NCI-H1694 (cell line): ENCODE data around the gene TXNRD1.
"Not testable (repeated sequence)": the region's sequence is repeated elsewhere in the genome, so short reads cannot be mapped to it uniquely, and the experiment has no call there.

Source experiments
- DNase-seq: peaks from one replicate; lab custom pipeline; 2025; lab: John Stamatoyannopoulos, UW

TXNRD1 gene

DNA sequence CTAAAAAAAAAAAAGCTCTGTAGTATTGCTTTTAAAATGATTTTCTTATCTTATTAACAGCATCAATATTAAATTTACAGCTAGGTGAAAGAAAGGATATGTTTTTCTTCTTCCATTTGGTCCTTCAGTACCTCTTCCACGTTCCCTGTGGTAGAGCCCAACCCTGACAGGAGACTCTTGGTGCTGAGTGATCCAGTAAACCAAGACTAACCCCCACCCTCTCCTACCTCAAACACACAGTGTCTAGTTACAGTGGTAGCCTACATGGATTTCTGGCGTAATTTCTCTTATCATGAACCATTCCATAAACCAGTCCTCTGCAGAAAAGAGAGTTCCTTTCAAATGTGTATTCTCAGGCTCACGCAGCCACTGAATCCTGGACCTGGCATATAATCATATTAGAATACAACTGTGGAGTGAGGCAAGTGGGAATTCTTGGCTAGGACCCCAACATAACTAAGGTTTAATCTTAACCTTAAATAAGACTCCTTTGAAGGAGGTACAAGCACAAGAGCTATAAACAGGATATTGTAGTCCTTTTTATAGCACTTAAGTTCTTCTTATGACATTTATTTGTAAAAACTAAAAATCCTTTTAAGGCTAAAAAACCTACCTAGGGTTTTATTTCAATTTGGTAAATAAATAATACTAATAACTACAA, 27.1 kb downstream of the TXNRD1 start:
- DNase-seq, result no peak

DNA sequence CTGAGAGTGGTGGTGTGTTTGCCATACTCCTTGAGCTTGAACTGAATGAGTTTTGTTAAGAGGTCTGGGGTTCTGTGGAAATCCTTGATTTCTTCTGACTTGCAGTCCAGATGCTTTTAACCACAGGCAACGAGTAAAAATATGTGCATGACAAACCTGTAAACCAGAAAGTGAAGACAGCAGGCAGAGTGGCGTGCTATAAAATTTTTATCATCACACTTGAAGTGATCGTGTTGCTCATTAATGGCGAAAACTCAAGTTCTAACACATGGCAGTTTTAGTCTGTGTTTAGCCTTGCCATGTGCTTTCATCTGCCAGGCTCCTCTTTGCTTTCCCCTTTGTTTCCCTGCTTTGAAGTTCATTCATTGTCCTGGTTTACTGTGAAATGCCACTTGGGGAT, 28.0 kb downstream of the TXNRD1 start:
- peak; percentile 21 for DNase-seq

DNA sequence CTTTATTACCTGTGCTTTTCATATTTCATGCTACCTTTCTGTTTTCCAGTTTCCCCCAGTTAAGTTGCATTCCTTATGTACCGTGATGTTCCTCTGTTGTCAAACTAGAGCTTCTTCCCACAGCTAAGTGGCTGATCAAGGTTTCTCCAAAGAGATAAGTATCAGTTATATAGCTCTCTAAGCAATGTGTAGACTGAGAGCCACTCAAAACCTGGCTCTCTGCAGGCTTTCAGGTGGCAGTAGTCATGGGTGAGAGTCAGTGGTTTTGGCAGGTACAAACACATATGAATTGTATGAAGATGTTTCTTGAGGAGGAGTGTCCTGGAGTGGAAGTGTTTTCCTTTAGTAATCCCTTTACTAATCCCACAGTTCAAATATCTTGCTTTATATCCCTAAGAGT, 28.4 kb downstream of the TXNRD1 start:
- no peak for DNase-seq

DNA sequence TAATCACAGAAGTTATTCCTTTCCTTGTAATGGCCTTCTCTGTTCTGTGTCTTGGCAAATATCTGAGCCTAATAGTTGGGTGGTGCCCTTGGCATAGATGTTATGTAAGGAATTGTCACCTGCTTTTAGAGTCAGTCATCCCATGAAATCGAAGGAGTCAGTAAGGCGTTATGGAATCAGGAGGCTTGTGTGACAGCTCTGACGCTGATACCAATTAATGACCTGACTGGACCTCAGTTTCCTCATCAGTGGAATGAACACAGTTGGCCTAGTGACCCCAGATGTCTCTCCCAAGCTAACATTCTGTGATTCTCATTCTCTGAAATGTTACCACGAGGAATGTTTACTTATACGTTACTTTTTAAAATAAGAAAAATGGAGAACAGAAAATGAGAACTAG, 32.1 kb downstream of the TXNRD1 start:
- DNase-seq, result no peak

DNA sequence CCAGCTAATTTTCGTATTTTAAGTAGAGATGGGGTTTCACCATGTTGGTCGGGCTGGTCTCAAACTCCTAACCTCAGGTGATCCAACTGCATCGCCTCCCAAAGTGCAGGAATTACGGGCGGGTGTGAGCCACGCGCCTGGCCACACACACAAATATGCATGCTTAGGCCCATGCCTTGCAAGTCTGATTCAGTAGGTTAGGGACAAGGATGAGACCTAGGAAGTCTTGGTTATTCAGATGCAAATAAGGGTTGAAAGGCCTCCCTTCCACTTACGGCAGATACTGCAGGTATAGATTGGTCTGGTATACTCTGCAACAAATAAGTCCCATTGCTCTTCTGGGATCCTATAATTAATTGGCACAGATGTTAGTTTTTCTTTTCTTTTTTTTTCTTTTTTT, 32.9 kb downstream of the TXNRD1 start:
- no peak for DNase-seq

DNA sequence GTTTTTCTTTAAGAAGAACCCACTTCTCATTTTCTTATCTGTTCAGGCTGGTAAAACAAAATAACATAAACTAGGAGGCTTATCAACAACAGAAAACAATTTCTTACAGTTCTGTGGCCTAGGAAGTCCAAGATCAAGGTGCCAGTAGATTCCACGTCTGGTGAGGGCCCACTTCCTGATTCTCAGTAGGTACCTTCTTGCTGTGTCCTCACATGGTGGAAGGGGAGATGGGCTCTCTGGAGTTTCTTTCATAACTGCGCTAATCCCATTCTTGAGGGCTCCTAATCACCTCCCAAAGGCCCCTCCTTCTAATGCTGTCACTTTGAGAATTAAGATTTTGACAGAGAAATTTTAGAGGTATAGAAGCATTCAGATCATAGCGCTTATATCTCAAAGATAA, 33.4 kb downstream of the TXNRD1 start:
- no peak for DNase-seq

DNA sequence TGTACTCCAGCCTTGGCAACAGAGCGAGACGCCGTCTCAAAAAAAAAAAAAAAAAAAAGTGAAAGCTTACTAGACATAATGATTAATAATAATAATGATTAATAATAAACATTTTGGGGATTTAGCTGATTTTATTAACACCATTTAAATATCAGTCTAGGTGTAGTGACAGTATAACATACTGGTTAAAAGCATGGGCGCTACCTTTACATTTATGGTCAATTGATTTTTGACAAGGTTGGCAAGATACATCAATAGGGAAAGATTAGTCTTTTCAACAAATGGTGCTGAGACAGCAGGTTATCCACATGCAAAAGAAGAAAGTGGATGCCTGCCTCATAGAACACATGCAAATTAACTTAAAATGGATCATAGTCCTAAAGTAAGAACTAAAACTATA, 34.3 kb downstream of the TXNRD1 start:
- DNase-seq, result no peak

DNA sequence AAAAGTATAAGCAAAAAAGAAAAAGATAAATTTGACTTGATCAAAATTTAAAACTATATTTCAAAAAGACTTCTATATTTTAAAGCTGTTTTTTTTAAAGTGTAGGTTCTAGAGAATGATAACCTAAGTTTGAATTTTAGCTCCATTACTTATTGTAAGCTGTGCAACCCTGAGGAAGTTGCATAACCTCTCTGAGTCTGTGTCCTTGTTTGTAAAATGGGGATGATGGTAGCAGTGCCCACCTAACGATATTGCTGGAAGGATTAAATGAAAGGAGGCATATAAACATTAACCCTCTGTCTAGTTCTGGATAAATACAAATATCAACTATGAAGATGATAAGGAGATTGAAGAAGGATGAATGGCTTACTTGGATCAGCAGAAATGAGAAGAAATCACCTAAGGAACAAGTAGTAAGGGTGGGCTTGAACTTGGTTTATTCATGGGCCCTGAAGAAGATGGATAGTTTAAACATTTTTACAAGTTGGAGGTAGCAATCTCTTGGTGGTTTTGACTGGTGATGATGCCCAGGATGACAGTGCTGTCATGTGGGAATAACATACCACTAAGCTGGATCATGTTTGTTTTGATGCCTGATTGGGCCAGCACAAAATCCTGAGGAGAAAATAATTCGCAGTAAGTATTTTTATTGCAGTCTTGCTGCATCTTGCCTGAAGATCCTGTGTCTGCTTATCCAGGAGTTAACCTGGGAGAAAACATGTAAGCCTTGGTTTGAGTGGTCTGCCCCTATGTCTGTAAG, 35.0 kb downstream of the TXNRD1 start:
- no peak for DNase-seq

DNA sequence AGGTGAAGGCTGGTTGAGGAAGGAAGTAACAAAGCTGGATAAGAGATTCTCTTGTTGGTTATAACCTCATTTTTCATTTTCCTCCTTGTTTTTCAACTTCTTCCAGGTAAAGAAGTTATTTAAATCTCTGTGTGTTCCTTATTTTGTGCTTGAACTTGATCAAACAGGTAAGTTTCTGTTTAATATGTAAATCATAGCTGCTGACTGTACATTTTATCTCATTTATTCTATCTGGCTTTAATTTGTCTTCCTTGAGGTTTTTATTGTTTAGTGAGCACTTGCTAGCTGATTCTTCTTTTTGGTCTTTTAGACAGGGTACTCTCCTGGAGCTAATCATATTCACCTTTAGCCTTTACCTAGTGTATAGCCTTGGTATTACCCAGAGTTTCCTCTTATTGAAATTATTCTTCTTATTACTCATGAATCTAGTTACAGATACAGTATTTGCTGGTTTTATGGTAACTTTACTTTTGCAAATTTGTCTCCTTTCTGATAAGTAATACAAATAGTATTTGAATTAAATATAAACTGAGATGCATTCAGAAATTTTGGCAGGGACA, 42.4 kb downstream of the TXNRD1 start:
- no peak for DNase-seq

DNA sequence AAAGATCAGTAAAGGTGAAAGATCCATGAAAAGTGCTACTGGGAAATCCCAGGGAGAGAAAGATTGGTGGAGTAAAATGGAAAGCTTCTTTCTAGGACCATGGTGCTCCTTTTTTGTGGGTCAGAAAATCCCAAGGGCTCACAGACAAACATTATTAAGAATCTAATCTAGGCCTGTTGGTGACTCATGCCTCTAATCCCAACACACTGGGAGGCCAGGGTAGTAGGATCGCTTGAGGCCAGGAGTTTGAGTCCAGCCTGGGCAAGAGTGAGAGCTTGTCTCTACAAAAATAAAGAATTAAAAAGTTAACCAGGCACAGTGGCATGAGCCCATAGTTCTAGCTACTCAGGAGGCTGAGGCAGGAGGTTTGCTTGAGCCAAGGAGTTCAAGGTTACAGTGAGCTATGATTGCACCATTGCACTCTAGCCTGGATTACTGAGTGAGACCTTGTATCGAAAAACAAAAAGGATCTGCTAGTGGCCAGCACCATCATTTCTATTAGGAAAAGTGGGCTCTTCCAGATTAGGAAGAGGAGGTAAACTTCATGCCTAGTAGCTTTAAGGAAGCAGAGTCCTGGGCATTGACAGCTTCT, 43.0 kb downstream of the TXNRD1 start:
- no peak for DNase-seq

DNA sequence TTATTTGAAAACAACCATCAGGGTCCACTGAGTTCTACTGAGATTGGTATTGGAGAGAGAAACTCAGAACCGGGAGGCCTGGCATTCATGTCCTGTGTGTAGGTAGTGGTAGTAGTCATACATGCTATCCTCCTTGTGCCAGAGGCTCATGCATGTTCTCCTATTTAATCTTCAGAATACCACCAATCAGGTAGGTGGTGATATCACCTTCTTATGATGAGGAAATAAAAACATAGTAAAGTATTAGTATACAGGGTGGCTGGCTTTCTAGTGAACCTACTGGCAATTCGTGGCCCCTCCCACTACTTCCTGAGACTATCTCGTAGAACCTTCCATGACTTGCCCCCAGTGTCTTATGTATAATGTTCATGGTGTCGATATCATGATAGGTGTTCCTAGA, 47.4 kb downstream of the TXNRD1 start:
- DNase-seq, result no peak

DNA sequence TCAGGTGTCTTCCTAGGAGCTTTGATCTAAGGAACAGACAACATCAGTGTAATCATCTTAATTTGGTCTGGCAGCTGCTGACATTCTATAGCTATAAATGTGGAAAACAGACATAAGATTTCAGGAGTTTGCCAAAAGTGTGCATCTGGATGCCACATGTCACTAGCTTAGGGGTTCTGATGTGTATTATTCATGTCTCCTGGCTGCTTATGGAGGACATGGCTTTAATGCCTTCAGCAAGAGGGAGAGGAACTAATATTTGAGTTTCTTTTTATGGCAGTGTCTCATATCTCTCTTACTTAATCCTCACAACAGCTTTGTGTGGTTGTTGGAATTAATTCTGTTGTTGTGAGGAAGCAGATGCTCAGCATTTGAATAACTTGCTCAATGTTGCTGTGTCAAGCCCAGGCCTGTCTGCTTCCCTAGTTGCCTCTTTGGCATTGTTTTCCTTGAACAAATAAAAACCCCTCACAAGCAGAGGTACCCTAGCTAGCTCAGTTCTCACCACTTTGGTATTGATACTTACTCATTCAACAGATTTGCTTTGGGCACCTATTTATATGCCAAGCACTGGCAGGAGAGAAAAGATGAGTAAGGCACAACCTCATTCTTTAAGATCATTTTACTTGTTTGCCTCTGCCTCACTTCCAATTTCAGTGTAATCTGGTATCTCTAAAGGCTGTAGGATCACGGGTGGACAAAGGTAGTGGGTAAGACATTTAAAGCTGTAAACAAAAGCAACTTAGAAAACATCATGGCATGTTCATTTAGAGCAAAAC, 48.2 kb downstream of the TXNRD1 start:
- peak; percentile 77 for DNase-seq

DNA sequence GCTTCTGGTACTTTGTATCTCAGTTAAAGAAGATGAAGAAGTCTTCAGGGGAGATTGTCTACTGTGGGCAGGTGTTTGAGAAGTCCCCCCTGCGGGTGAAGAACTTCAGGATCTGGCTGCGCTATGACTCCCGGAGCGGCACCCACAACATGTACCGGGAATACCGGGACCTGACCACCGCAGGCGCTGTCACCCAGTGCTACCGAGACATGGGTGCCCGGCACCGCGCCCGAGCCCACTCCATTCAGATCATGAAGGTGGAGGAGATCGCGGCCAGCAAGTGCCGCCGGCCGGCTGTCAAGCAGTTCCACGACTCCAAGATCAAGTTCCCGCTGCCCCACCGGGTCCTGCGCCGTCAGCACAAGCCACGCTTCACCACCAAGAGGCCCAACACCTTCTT, 49.9 kb downstream of the TXNRD1 start:
- DNase-seq, result not testable (repeated sequence)

DNA sequence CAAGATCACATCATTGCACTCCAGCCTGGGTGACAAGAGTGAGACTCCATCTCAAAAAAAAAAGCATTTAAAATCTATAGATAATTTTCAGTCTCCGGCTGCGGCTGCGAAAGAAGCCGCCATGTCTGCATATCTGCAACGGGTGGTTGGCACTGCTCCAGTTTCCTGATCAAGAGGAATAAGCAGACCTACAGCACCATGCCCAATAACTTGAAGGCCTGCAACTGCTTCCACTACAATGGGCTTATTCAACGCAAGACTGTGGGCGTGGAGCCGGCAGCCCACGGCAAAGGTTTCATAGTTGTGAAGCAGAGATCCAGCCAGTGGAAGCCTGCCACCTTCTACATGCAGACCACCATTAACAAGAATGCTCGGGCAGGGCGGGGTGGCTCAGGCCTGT, 57.4 kb downstream of the TXNRD1 start:
- DNase-seq, result no peak

DNA sequence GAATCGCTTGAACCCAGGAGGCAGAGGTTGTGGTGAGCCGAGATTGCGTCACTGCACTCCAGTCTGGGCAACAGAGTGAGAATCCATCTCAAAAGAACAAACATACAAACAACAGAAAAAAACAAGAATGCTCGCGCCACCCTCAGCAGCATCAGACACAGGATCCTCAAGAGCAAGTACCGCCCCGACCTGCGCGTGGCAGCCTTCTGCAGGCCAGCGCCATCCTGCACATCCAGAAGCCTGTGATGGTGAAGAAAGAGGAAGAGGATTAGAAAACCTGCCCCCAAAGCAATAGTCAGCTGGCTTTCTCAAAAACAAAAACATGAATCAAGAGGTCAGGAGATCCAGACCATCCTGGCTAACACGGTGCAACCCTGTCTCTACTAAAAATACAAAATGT, 57.9 kb downstream of the TXNRD1 start:
- no peak for DNase-seq

DNA sequence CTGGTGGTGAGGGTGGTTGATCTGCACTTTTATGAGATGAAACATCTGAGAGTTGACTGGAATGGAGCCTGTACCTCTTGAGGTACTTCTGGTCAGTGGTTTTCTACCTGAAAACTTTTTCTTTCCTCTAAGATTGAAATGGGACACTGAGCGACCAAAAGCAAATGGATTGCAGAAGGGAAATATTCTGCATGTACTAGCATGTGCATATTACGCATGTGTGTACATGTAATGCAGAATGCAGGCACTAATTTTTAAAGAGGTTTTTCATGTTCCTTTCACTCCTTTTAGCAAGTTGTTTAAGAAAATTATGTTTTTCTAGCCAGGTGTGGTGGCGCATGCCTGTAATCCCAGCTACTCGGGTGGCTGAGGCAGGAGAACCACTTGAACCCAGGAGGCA, 59.2 kb downstream of the TXNRD1 start:
- DNase-seq, result no peak

DNA sequence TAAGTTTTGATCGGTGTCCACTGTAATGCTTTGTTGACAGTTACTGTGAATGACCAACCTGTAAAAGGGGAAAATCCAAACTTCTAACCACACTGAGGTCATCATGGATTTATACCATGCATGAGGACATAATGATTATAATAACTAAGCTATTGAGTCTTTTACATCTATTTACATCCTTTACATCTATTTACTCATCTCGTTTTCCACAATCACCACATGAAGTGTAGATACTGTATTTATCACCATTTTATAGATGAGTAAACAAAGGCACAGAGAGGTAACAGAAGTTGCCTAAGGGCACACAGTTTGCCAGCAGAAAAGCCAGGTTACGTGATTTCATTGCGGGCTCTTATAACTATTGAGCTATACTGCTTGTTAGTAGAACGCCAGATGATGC, 60.1 kb downstream of the TXNRD1 start:
- DNase-seq, result no peak

DNA sequence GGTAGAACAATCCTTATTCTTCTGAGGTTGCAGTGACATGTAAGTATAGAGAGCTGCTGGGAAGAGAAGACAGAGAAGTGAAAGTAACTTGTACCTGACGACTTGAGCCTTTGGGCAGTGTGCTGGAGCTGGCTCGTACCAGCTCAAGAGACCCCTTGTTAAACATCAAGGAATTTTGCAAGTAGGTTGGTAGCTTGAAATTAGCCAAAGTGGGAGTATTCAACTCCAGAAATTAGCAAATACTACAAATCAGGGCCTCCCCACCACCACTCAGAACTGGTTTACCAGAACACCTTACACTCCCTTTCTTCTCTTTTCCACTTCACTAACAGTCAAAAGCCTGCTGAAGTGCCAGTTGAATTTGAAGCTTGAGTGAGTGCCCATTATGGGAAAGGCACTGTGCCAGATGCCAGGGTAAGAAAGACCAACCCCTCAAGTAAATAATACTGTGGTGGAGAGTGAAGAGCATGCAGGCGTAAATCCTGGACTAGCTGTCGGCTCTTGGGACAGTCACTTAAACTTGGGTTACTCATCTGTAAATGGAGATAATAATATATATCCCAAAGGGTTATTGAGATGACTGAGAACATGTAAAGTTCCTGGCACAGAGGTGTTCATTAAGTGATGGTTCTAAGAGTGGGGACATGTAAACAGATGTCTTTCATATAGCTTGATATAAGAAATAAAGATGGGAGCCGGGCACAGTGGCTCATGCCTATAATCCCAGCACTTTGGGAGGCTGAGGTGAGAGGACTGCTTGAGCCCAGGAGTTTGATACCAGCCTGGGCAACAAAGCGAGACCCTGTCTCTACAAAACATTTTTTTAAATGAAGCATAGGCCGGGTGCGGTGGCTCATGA, 60.9 kb downstream of the TXNRD1 start:
- no peak for DNase-seq

DNA sequence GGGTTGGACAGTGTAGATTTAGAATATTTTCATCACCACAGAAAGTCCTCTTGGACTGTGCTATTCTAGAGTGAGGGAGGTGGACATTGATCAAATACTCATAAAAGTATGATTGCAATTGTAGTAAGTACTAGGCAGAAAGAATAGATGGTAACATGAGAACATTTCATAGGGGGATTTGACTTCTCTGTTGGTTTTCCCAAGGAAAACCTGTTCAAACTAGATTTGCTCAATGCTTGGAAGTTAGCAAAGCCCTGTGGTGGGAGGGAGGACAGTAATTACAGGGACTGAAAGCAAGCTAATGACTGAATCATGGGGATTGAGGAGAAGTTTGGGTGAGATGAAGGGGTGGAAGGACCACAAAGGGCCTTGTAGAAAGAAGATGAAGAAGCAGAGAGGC, 63.6 kb downstream of the TXNRD1 start:
- no peak for DNase-seq

DNA sequence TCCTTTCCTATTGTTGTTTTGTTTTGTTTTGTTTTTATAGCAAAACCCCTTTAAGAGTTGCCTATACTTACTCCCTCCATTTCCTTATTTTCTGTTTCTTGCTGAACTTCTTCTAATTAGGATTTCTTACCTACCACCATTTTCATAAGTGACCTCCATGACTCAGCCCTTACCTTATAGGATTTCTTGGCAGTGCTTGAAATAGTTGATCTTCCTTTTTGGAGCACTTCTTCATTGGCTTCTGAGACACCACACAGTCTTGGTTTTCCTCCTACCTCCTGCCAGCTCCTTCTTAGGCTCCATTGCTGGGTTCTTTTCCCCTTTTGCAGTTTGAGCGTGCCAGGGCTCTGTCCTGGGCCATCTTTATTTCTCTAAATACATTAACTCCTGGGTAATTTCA, 64.5 kb downstream of the TXNRD1 start:
- no peak for DNase-seq

DNA sequence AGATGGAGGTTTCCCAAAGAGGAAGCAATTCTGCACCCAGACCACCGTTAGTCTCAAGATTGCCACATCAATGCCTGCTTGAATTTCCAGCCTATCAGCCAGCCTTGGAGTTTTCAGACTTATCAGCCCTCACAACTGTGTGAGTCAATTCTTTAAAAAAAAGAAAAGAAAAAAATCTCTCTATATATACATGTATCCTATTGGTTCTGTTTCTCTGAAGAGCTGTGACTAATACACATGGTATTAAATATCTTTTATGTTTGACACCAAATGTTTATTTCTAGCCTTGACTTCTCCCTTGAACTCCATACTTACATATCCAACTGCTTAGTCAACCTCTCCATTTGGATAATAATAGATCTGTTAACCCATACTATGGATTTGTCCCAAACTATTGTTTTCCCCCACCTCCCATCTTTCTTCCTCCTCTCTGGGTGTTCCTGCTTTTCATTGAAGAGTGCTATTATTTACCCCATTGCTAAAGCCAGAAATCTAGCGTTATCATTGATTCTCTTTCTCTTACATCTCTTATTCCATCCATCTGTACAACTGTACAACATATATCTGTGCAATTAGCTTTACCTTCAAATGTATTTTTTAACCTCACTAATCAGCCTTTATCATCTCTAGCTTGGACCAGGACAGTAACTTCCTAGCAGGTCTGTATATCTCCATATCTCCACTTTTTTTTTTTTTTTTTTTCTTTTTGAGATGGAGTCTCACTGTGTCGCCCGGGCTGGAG, 65.3 kb downstream of the TXNRD1 start:
- DNase-seq, result no peak
